ENCODE data around the gene TLE2. TPM values are rescaled to one million over a fixed set of nuclear protein-coding genes. Genes with fewer than 3 reads are reported as not detected.

Gene TLE2
- 2.0 TPM for total RNA-seq
- 16.8 TPM for polyA plus RNA-seq
- long read RNA-seq, donor 1, result 0 reads
- long read RNA-seq, donor 2, result 0 reads
- long read RNA-seq, donor 3, partial matches to known transcripts, result 0 of 1 reads
- long read RNA-seq, donor 3, other reads (novel, unspliced or antisense), result 0 of 1 reads
- long read RNA-seq, donor 4, result 0 reads
- long read RNA-seq, donor 5, result 0 reads
- long read RNA-seq, donor 6, result 0 reads
- long read RNA-seq, donor 7, result 0 reads
- long read RNA-seq, donor 8, result 0 reads
- long read RNA-seq, donor 9, result 0 reads
- long read RNA-seq, donor 10, result 0 reads

DNA sequence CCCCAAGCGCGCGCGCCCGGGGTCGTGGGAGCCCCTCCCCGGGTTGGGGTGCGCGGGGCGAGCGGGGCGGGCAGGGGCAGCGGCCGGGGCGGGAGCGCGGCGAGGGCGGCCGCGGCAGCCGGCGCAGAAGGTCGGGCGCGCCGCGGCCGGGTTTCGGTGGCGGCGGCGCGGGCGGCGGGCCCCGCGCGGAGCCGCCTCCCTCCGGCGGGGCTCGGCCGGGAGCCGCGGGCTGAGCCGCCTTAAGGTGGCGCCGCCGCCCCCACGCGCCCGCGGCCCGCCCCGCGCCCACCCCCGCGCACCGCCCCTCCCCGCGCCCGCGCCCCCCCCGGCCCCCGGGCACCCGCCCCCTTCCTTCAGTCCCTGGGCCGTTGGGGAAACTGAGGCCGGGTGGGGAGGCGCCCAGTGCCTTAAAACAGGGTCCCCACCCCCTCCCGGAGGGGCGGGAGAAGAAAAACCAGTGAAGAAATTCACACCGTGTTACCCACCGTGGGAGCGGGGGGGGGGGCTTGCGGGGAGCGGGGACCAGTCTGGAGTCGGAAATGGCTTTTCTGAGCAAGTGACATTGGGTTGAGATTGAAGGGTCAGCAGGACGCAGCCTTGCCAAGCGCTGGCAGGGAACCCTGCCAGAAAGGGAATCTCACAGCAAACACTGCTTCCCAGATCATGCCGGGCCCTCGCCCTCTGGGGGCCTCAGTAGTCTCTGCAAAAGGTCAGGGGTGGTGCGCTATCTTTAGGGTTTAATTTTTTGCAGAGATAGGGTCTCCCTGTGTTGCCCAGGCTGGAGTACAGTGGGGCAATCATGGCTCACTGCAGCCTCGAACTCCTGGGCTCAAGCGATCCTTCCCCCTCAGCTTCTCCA is at the start of gene TLE2:
TLE2 (minus strand) TSS at position 216 of the 859 bp plus-strand sequence. CDS start 376 bp downstream, outside the sequence.
- Histone ChIP-seq H3K27ac (ENCODE audit: low read depth in 1 of 2, low read length in 1 of 2) (peak within 1 kb of the TSS in 1 of 2 donors; percentile 18), H3K9me3 (ENCODE audit: control insufficient read depth in 2 of 2, insufficient read depth in 1 of 2, low read length in 1 of 2) (peaks cover 0 to 7% of the 10 kb centered on the region in 2 donors), H3K4me1 (ENCODE audit: control insufficient read depth in 2 of 2, insufficient read depth in 2 of 2, low read length in 2 of 2) (peaks cover 11 to 32% of the 10 kb centered on the region in 2 donors), H3K27me3 (ENCODE audit: control insufficient read depth in 2 of 2, insufficient read depth in 1 of 2, low read length in 1 of 2) (peaks cover 53 to 94% of the 10 kb centered on the region in 2 donors), H3K36me3 (ENCODE audit: control insufficient read depth in 2 of 2, insufficient read depth in 2 of 2, low read length in 1 of 2) (no peaks in the 10 kb centered on the region), H3K4me3 (ENCODE audit: low read length in 2 of 2) (peak within 1 kb of the TSS; percentile 39 to 80)
- no peak for DNase-seq (ENCODE audit: low read depth in 6 of 9, low spot score in 9 of 9)
- WGBS, result 4% methylated on average over 76 of the region's 85 CpGs

DNA sequence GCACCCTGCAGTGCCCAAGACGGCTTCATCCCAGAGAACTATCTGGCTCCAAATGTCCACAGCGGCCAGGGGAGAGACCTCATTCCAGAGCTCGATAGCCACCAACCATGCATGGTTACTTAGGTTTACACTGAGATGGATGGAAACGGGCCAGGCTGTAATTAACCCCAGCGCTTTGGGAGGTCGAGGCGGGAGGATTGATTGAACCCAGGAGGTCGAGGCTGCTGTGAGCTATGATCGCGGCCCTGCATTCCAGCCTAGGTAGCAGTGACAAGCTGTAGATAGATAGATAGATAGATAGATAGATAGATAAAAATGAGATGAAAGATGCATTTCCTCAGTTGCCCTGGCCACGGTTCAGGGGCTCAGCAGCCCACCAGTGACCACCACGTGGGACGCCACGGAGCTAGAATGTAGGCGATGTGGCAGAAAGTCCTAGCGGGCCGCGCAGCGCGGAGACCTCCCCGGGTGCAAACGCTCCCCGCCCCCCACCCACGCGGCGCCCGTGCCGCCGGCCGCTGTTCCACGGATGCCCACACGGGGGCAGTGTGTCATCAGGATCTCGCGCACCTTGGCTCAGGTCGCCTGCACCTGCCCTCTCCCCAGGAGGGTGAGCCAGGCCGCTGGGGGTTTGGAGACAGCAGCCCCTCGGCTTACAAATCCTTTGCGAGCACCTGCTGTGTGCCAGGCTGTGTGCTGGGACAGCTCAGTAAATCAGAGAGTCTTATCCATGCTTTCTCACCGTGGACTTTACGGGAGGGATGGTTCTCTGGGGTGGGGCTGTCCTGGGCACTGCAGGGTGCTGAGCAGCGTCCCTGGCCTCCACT is 46.7 kb upstream of the TLE2 start:
- H3K36me3 ChIP-seq (ENCODE audit: control insufficient read depth in 2 of 2, insufficient read depth in 2 of 2, low read length in 1 of 2), result no peaks in the 10 kb centered on the region
- peak in 4 of 9 donors; percentile 56 to 87 (median 74) for DNase-seq (ENCODE audit: low read depth in 6 of 9, low spot score in 9 of 9)
- peaks cover 0 to 3% of the 10 kb centered on the region in 2 donors for H3K9me3 ChIP-seq (ENCODE audit: control insufficient read depth in 2 of 2, insufficient read depth in 1 of 2, low read length in 1 of 2)
- H3K27ac ChIP-seq (ENCODE audit: low read depth in 1 of 2, low read length in 1 of 2), result no peak overlapping the region
- no peak overlapping the region for H3K4me3 ChIP-seq (ENCODE audit: low read length in 2 of 2)
- WGBS, result 22% methylated on average over 41 of the region's 41 CpGs
- peaks cover 0 to 11% of the 10 kb centered on the region in 2 donors for H3K4me1 ChIP-seq (ENCODE audit: control insufficient read depth in 2 of 2, insufficient read depth in 2 of 2, low read length in 2 of 2)
- H3K27me3 ChIP-seq (ENCODE audit: control insufficient read depth in 2 of 2, insufficient read depth in 1 of 2, low read length in 1 of 2), result peaks cover 0 to 2% of the 10 kb centered on the region in 2 donors

DNA sequence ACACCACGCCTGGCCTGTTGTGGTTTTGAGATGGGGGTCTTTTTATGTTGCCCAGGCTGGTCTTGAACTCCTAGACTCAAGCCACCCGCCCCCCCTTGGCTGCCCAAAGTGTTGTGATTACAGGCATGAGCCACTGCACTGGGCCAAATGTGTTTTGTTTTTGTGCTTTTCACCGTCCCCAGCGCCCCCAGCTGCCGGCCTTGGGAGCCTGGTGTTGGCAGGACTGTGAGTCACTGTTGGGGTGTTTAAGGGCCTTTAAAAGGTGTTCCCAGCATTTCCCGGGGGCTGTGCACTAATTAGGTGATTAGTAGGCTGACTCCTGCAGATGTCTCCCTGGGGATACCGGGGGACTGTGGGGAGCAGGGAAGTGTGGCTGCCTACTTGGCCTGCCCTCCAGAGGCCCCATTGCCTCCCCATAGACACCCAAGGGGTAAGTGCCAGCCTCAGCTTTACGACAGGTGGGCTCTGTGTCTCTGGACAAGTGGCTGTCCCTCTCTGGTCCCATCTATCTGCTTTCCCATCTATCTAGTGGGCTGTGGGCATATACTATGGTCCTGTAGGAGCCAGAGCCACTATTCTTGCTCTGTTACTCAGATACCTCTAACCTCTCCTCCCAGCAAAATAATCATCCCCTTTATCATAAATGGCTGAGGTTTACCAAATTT is 45.0 kb upstream of the TLE2 start:
- Histone ChIP-seq H3K36me3 (ENCODE audit: control insufficient read depth in 2 of 2, insufficient read depth in 2 of 2, low read length in 1 of 2) (no peaks in the 10 kb centered on the region), H3K27me3 (ENCODE audit: control insufficient read depth in 2 of 2, insufficient read depth in 1 of 2, low read length in 1 of 2) (no peaks in the 10 kb centered on the region), H3K4me3 (ENCODE audit: low read length in 2 of 2) (no peak overlapping the region), H3K9me3 (ENCODE audit: control insufficient read depth in 2 of 2, insufficient read depth in 1 of 2, low read length in 1 of 2) (peaks cover 0 to 3% of the 10 kb centered on the region in 2 donors), H3K27ac (ENCODE audit: low read depth in 1 of 2, low read length in 1 of 2) (no peak overlapping the region), H3K4me1 (ENCODE audit: control insufficient read depth in 2 of 2, insufficient read depth in 2 of 2, low read length in 2 of 2) (peaks cover 0 to 11% of the 10 kb centered on the region in 2 donors)
- WGBS, result 85% methylated on average over 8 of the region's 8 CpGs
- no peak for DNase-seq (ENCODE audit: low read depth in 6 of 9, low spot score in 9 of 9)

DNA sequence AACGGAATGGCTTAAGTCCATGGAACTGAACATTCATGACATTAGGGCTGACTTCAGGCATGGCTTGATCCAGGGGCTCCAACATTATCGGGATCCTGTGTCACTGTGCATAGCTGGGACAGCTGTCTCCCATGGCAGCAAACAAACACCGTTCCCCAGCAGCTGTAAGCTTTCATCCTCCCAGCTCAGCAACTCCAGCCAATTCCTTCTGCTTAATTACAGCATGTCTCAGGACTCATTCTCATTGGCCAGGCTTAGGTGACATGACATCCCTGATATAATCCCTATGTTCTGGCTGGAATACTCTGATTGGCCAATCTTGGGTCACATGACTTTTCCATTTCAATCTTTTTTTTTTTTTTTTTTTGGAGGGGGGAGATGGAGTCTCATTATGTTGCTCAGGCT is 44.1 kb upstream of the TLE2 start:
- Histone ChIP-seq H3K4me1 (ENCODE audit: control insufficient read depth in 2 of 2, insufficient read depth in 2 of 2, low read length in 2 of 2) (peaks cover 0 to 11% of the 10 kb centered on the region in 2 donors), H3K9me3 (ENCODE audit: control insufficient read depth in 2 of 2, insufficient read depth in 1 of 2, low read length in 1 of 2) (peaks cover 0 to 3% of the 10 kb centered on the region in 2 donors), H3K27me3 (ENCODE audit: control insufficient read depth in 2 of 2, insufficient read depth in 1 of 2, low read length in 1 of 2) (no peaks in the 10 kb centered on the region), H3K36me3 (ENCODE audit: control insufficient read depth in 2 of 2, insufficient read depth in 2 of 2, low read length in 1 of 2) (no peaks in the 10 kb centered on the region), H3K4me3 (ENCODE audit: low read length in 2 of 2) (no peak overlapping the region), H3K27ac (ENCODE audit: low read depth in 1 of 2, low read length in 1 of 2) (no peak overlapping the region)
- no peak for DNase-seq (ENCODE audit: low read depth in 6 of 9, low spot score in 9 of 9)
- WGBS, result 74% methylated on average over 3 of the region's 3 CpGs

DNA sequence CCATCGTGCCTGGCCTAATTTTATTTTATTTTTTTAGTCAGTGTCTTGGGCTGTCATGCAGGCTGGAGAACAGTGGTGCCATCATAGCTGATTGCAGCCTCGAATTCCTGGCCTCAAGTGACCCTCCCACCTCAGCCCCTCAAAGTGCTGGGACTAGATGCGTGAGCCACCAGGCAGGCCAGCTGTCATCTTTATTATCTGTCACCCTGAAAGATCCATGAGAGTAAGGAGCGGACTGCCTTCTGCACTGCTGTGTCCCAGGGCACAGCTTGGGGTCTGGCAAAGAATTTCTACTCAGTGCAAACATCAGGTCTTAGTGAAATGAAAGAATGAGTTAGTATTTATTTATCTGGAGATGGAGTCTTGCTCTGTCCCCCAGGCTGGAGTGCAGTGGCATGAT is 42.7 kb upstream of the TLE2 start:
- Histone ChIP-seq H3K27ac (ENCODE audit: low read depth in 1 of 2, low read length in 1 of 2) (no peak overlapping the region), H3K36me3 (ENCODE audit: control insufficient read depth in 2 of 2, insufficient read depth in 2 of 2, low read length in 1 of 2) (no peaks in the 10 kb centered on the region), H3K4me3 (ENCODE audit: low read length in 2 of 2) (no peak overlapping the region), H3K9me3 (ENCODE audit: control insufficient read depth in 2 of 2, insufficient read depth in 1 of 2, low read length in 1 of 2) (peaks cover 0 to 3% of the 10 kb centered on the region in 2 donors), H3K27me3 (ENCODE audit: control insufficient read depth in 2 of 2, insufficient read depth in 1 of 2, low read length in 1 of 2) (peaks cover 0 to 2% of the 10 kb centered on the region in 2 donors), H3K4me1 (ENCODE audit: control insufficient read depth in 2 of 2, insufficient read depth in 2 of 2, low read length in 2 of 2) (peaks cover 0 to 11% of the 10 kb centered on the region in 2 donors)
- DNase-seq (ENCODE audit: low read depth in 6 of 9, low spot score in 9 of 9), result no peak
- WGBS, result 94% methylated on average over 4 of the region's 4 CpGs

DNA sequence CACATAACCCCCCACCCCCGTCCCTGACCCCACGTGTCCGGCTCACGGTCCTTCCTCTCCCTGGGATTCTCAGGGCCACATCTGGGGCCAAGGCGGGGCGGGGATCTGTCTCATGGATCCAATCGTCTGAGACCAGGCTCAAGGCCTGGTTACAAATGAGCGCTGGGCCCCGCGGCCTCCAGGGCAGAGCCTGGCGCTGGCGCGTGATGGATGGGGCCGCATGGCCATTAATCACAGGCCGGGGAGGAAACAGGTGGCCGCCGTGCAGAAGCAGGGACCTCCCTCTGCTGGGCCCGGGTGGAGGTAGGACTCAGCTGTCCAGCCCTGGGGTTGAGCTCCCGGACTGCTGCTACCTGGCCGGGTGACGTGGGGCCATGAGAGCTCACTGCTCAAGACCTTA is 39.0 kb upstream of the TLE2 start:
- peaks cover 0 to 2% of the 10 kb centered on the region in 2 donors for H3K9me3 ChIP-seq (ENCODE audit: control insufficient read depth in 2 of 2, insufficient read depth in 1 of 2, low read length in 1 of 2)
- H3K27ac ChIP-seq (ENCODE audit: low read depth in 1 of 2, low read length in 1 of 2), result no peak overlapping the region
- H3K4me1 ChIP-seq (ENCODE audit: control insufficient read depth in 2 of 2, insufficient read depth in 2 of 2, low read length in 2 of 2), result peaks cover 6 to 21% of the 10 kb centered on the region in 2 donors
- H3K36me3 ChIP-seq (ENCODE audit: control insufficient read depth in 2 of 2, insufficient read depth in 2 of 2, low read length in 1 of 2), result no peaks in the 10 kb centered on the region
- no peak overlapping the region for H3K4me3 ChIP-seq (ENCODE audit: low read length in 2 of 2)
- no peak for DNase-seq (ENCODE audit: low read depth in 6 of 9, low spot score in 9 of 9)
- WGBS, result 72% methylated on average over 21 of the region's 21 CpGs
- peaks cover 0 to 2% of the 10 kb centered on the region in 2 donors for H3K27me3 ChIP-seq (ENCODE audit: control insufficient read depth in 2 of 2, insufficient read depth in 1 of 2, low read length in 1 of 2)

DNA sequence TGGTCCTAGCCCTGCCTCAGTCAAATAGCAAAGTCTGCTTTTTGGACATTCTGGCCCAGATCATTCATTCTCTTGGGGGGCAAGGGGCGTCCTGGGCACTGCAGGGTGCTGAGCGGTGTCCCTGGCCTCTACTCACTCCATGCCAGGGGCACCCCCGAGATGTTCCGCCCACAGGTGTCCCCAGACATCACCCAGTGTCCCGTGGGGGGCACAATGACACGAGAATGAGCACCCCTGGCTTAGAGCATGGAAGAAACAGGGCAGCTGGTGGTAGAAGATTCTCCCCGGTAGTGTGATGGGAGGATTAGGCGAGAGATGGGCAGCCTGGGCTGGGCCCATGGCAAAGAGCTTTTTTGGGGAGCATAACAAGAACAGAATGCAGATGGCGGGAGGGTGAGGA is 38.5 kb upstream of the TLE2 start:
- 95% methylated on average over 9 of the region's 9 CpGs for WGBS
- no peaks in the 10 kb centered on the region for H3K36me3 ChIP-seq (ENCODE audit: control insufficient read depth in 2 of 2, insufficient read depth in 2 of 2, low read length in 1 of 2)
- no peak overlapping the region for H3K27ac ChIP-seq (ENCODE audit: low read depth in 1 of 2, low read length in 1 of 2)
- no peak for DNase-seq (ENCODE audit: low read depth in 6 of 9, low spot score in 9 of 9)
- peaks cover 0 to 2% of the 10 kb centered on the region in 2 donors for H3K9me3 ChIP-seq (ENCODE audit: control insufficient read depth in 2 of 2, insufficient read depth in 1 of 2, low read length in 1 of 2)
- H3K4me3 ChIP-seq (ENCODE audit: low read length in 2 of 2), result no peak overlapping the region
- peaks cover 0 to 2% of the 10 kb centered on the region in 2 donors for H3K27me3 ChIP-seq (ENCODE audit: control insufficient read depth in 2 of 2, insufficient read depth in 1 of 2, low read length in 1 of 2)
- H3K4me1 ChIP-seq (ENCODE audit: control insufficient read depth in 2 of 2, insufficient read depth in 2 of 2, low read length in 2 of 2), result peaks cover 7 to 26% of the 10 kb centered on the region in 2 donors

DNA sequence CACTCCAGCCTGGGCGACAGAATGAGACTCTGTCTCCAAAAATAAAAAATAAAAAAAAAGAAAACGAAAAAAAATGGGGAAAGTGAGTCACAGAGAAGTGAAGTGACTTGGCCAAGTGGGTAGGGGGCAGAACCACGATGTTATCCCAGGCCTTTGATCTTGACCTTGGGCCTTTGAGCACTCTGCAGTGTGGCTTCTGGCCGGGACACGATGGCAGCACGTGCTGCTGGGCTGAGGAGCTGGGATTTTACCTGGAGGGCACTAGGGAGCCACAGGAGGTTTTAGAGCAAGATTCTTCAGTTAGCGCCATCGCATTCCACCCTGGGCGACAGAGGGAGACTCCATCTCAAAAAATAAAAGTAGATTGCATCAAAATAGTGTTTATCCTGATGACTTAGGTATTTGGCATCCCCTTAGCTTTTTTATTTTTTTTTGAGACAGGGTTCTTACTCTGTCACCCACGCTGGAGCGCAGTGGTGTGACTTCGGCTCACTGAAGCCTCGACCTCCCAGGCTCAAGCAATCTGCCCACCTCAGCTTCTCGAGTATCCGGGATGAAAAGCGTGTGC is 37.5 kb upstream of the TLE2 start:
- H3K9me3 ChIP-seq (ENCODE audit: control insufficient read depth in 2 of 2, insufficient read depth in 1 of 2, low read length in 1 of 2), result peaks cover 0 to 2% of the 10 kb centered on the region in 2 donors
- DNase-seq (ENCODE audit: low read depth in 6 of 9, low spot score in 9 of 9), result no peak
- H3K4me3 ChIP-seq (ENCODE audit: low read length in 2 of 2), result no peak overlapping the region
- no peak overlapping the region for H3K27ac ChIP-seq (ENCODE audit: low read depth in 1 of 2, low read length in 1 of 2)
- peaks cover 0 to 2% of the 10 kb centered on the region in 2 donors for H3K27me3 ChIP-seq (ENCODE audit: control insufficient read depth in 2 of 2, insufficient read depth in 1 of 2, low read length in 1 of 2)
- peaks cover 7 to 26% of the 10 kb centered on the region in 2 donors for H3K4me1 ChIP-seq (ENCODE audit: control insufficient read depth in 2 of 2, insufficient read depth in 2 of 2, low read length in 2 of 2)
- no peaks in the 10 kb centered on the region for H3K36me3 ChIP-seq (ENCODE audit: control insufficient read depth in 2 of 2, insufficient read depth in 2 of 2, low read length in 1 of 2)
- WGBS, result 94% methylated on average over 16 of the region's 16 CpGs

Data from thymus (tissue), 14 donors.